Stimulated activated CD4-positive, alpha-beta T cell treated with anti-CD3 and anti-CD28 coated beads, Interleukin-15, amount 100 ng/mL, for 24 hours (primary cell): ENCODE measurements around the gene TYRO3.
A peak's percentile ranks its signal among the peaks of the same experiment; 100 is the strongest.

ENCODE experiments used
- DNase-seq: peaks from one replicate; pipeline ENCODE4 v3.0.0-alpha.2; 2020

The TYRO3 gene

DNA sequence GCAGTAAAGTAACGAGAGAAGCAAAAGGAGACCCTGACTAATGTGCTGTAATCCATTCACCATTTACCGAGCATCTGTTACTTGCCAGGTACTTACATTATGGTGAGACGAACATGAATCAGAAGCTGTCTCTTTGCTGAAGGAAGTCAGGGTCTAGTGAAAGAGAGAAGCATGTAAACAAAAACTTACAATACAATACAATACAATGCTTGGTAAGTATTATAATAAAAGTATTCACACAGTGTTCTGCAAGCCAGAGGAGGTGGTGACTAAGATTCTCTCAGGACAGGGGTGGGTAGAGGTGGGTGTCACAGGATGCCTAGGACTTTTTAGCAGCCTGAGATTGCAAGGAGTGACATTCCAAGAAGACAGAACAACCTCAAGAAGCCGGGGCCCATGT, 51.0 kb downstream of the TYRO3 start:
- no peak for DNase-seq

DNA sequence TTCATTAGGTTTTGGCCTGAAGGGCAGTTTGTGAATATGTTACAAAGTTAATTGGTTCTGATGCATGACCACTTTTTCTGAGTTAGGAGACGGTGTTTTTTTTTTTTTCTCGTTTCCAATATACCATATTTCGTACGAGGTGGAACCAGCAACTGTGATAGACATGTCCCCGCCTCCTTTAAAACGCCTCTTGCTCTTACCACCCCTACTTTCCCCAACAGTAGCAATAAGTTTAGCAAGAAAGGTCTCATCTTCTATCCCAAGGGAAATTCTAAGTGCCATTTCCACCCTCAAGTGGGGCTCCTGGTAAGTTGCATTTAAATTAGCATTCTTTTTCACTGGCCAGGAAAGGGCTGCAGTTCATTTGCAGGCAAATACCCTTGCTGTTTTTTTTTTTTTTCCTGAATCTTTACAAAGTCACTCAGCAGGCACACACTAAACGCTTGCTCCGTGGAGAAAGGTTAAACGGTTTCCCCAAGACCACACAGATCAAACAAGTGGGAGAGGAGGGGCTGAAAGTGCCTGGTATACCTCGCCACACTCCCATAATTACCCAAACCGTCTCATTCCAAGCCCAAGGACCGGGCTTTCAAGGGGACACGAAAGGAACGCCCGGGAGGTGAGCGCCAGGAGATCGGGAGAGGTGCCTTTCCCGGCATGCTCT, 61.7 kb downstream of the TYRO3 start:
- DNase-seq: no peak

DNA sequence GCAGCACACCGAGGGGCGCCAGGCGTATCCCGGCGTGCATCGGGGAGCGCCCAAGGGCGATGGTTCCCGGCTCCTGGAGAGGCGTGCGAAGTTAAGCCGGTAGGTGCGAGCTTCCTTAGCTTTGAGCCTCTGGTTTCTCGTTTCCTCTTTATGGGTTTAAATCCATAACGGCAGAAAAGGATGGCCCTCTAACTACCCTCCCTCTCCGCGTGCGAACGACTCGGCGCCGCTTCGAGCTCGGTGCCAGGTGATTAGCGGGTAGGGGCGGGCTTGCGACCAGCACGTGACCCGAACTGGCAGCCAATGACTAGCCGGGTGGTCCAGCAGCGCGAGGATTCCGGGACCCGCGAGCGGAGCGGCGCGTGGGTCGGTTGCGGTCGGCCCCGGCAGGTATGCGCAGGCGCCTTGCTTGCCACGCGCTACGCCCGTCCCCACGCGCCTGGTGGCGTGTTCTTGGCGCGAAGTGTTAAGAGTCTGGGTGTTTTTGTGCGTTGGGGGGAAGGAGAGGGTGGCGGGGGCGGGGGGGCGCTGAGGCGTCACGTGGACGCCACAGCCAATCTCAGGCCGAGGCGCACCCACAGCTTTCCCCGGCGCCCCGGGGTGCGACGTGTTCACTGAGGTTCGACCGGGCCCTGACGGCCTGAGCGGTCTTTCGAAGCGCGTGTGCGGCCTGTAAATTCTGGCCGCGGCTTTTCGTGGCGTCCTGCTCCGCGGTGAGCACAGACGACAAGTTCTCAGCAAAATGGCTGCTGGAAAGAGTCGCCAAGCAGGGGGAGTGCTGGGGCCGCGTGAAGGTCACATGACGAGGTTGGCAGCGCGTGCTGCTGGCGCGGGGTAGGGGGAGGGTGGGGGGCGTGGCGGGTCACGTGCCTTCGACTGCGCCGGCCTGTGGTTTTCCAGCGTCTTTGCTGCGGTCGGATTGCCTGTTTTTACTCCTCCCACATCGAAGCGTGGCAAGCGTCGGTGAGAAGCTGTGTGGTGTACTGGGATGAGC, 62.5 kb downstream of the TYRO3 start:
- DNase-seq: peak; percentile 85

DNA sequence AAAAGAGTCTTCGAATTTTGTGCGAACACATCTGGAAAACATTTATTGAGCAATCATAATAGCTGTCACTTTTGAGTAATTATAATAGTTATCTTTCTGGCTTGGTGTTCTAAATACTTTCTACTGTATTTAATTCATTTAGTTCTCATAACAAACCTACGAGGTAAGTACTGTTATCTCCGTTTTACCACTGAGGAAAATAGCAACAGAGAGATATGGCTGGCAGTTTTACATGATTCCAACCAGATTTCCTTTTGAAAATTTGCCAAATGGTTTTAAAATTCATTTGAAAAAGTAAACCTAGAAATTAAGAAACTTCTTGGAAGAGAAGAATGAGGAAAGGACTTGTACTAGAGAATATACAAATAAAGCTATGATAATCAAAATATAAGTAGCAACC, 63.9 kb downstream of the TYRO3 start:
- no peak for DNase-seq

DNA sequence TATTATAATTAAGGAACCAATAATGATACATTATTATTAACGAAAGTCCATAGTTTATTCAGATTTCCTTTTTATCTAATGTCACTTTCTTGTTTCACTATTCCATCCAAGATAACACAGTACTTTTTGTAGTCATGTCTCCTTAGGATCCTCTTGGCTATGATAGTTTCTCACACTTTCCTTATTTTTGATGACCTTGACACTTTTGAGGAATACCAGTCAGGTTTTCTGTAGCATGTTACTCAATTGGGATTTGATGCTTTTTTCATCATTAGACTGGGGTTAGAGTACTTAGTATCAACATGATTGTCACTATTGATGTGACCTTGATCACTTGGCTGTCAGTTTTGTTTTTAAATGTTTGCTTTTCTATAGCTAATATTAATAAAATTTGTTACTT, 68.2 kb downstream of the TYRO3 start:
- DNase-seq: no peak

DNA sequence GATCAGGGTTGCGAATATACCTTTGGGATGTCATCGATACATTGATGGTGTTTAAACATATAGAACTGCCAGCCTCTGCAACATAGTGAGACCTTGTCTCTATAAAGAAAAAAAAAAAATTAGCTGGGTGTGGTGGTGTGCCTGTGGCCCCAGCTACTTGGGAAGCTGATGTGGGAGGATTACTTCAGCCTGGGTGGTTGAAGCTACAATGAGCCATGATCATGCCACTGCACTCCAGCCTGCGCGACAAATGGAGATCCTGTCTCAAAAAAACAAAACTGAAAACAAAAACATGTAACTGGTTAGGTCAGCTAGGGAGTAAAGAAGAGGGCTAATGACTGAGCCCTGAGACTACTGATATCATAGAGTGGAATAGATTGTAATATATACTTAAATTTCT, 70.5 kb downstream of the TYRO3 start:
- no peak for DNase-seq

DNA sequence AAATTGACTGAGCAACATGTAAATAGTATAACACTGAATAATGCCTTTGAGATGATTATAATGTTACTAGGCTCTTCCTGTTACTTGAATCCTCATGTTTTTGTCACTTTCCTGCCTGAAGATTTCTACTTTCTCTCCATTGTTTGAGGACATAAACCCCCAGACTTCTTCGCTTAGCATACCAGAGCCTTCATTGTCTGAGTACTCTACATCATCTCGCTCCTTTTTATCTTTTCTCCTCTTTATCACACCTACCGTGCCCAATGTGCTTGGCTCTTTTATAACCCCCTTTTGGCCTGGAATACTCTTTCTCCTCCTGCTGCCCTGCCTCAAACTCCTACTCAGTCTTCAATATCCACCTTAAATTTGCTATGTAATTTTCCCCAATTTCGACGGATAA, 70.9 kb downstream of the TYRO3 start:
- DNase-seq: no peak

DNA sequence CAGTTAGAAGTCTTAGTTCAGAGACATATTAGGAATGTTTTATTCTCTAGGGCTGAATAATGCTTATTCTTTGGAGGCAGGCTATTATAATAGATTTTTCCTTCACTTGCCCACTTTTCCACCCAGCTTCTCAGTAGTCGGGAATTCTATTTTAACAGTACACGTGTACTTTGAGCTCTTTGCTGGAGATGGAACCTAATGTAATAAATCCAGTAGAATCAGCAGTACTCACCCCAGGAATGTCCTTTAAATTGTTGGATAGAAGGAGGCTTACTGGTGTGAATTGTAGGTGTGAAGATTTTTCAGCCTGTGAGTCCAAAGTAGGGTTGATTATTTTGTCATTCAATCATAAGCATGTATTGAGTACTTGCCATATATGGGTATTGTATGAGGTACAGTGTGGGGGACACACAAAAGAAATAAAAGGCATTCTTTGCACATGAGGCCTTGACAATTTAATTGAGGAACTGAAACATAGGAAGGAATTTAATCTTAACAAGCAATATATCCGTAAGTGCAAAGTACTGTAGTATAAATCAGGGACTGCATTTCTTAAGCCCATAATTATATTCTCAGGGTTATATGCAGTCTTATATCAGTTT, 71.7 kb downstream of the TYRO3 start:
- DNase-seq: no peak

DNA sequence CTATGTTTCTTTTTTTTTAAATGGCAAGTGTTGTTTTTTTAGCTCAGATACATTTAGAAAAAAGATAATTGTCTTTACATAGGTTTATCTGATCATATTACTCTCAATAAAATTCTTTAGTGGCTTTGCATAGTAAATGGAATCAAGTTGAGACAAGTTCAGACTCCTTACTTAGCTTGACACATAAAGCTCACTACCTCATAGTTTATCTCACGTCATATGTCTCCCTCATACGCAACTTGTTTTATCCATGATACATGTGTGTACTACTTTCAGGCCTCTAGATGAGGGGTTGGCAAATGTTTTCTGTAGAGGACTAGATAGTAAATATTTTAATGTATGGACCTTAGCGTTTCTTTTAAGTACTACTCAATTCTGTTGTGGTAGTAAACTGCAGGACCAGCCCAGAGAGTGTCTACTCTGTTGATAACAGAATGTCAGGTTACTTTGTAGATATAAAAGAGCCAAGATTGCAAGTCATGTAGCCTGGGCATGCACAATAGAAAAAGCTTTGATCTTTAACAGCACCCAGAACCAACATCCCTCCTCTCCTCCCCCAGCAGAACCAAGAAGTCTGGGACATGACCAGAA, 73.0 kb downstream of the TYRO3 start:
- DNase-seq: no peak
